Thoracic aorta (tissue), 2 donors: ENCODE data around the gene TMEM236. TPM values are rescaled to one million over a fixed set of nuclear protein-coding genes. Genes with fewer than 3 reads are reported as not detected.

Source experiments
- ATAC-seq: fragments of 150-250 bp; one replicate; pipeline ENCODE4 v1.8.0; 2017; ENCODE audit warnings: low read depth; ENCODE audit not compliant: insufficient number of reproducible peaks, low FRiP score
- DNase-seq: peaks from one replicate; pipeline ENCODE4 v3.0.0-alpha.2; 2020; ENCODE audit warnings: low spot score
- H3K27ac ChIP-seq, 2 donors: fragments of 200-600 bp; sonication (generic); 1 replicate in 1 of 2; 2 replicates in 1 of 2; pipeline ENCODE4 v1.5.1; 2016; ENCODE audit warnings: mild to moderate bottlenecking in 2 of 2, moderate library complexity in 2 of 2
- H3K27me3 ChIP-seq: fragments of 200-600 bp; sonication (generic); replicated peaks from 2 replicates; pipeline ENCODE4 v1.6.0; 2016; ENCODE audit warnings: mild to moderate bottlenecking; ENCODE audit not compliant: insufficient read depth
- H3K36me3 ChIP-seq: fragments of 200-600 bp; sonication (generic); one replicate; pipeline ENCODE4 v1.5.1; 2016
- H3K4me1 ChIP-seq, 2 donors: fragments of 200-600 bp; sonication (generic); 1 replicate in 1 of 2; 2 replicates in 1 of 2; pipeline versions ENCODE4 v1.5.1 to v1.6.0; 2016; ENCODE audit warnings: low read depth in 2 of 2, mild to moderate bottlenecking in 1 of 2; ENCODE audit not compliant: control insufficient read depth in 1 of 2
- H3K4me3 ChIP-seq: fragments of 200-600 bp; sonication (generic); 2 replicates; pipeline ENCODE4 v1.5.1; 2016; ENCODE audit warnings: mild to moderate bottlenecking
- H3K9me3 ChIP-seq: fragments of 200-600 bp; sonication (generic); 2 replicates; pipeline ENCODE4 v1.5.1; 2016
- total RNA-seq, 2 donors: library from RNA; depleted of rRNA; stranded (reverse); fragments of >200 nt; gene quantifications; one replicate each; pipeline versions ENCODE4 v1.1.0 to v1.2.3, GENCODE V29; 2016
- TF ChIP-seq, protein P1 (sequence below): fragments of 200-600 bp; sonication (generic); IDR thresholded peaks from one replicate; pipeline ENCODE4 v1.5.1; 2019; ENCODE audit warnings: antibody characterized with exemption

Gene TMEM236
- total RNA-seq, 2 donors from 2014 or later = 1.1 to 2.0 TPM

DNA sequence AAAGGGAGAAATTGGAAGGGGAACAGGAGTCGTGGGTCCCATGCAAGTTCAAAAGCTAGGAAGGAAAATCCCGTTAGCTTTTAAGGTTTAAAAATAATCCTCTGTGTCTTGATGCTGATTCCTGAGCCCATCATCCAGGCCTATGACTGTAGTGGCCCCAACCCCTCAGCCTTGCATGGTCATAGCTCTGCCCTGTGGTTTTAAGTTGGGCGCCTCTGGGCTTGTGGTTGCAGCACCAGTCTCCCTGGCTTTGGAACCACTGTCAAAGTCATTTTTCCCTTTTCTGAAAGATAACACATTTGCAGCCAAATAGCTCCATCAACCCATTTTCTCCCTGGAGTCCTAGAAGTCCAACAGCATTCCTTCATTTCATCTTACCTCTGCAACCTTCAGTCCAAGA lies 13.6 kb downstream of the TMEM236 start:
- Histone ChIP-seq H3K4me1 (no peaks in the 10 kb centered on the region), H3K9me3 (no peaks in the 10 kb centered on the region), H3K27me3 (no peaks in the 10 kb centered on the region), H3K36me3 (no peaks in the 10 kb centered on the region), H3K27ac (no peak overlapping the region), H3K4me3 (no peak overlapping the region)
- ATAC-seq (no peak), DNase-seq (no peak)
- TF ChIP-seq, protein P1, sequence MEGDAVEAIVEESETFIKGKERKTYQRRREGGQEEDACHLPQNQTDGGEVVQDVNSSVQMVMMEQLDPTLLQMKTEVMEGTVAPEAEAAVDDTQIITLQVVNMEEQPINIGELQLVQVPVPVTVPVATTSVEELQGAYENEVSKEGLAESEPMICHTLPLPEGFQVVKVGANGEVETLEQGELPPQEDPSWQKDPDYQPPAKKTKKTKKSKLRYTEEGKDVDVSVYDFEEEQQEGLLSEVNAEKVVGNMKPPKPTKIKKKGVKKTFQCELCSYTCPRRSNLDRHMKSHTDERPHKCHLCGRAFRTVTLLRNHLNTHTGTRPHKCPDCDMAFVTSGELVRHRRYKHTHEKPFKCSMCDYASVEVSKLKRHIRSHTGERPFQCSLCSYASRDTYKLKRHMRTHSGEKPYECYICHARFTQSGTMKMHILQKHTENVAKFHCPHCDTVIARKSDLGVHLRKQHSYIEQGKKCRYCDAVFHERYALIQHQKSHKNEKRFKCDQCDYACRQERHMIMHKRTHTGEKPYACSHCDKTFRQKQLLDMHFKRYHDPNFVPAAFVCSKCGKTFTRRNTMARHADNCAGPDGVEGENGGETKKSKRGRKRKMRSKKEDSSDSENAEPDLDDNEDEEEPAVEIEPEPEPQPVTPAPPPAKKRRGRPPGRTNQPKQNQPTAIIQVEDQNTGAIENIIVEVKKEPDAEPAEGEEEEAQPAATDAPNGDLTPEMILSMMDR = no peak

DNA sequence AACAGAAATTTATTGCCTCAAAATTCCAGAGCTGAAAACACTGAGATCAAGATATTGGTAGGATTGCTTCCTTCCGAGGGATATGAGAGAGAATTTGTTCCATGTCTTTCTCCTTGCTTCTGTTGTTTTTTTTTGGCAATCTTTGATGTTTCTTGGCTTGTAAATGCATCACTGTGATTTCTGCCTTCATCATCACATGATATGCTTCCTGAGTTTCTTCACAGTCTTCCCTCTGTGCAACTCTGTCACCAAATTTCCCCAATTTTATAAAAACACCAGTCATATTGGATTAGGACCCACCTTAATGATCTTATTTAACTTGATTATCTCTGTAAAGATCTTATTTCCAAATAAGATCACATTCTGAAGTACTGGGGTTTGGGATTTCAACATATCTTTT lies 14.7 kb downstream of the TMEM236 start:
- no peaks in the 10 kb centered on the region for H3K36me3 ChIP-seq
- no peaks in the 10 kb centered on the region for H3K9me3 ChIP-seq
- TF ChIP-seq, protein P1 = no peak
- no peak for ATAC-seq
- no peak overlapping the region for H3K27ac ChIP-seq
- no peaks in the 10 kb centered on the region for H3K27me3 ChIP-seq
- no peak for DNase-seq
- no peak overlapping the region for H3K4me3 ChIP-seq
- no peaks in the 10 kb centered on the region for H3K4me1 ChIP-seq

- H3K36me3 ChIP-seq = no peaks in the 10 kb centered on the region
- ATAC-seq (no peak), DNase-seq (no peak)
- no peak overlapping the region for H3K27ac ChIP-seq
- no peaks in the 10 kb centered on the region for H3K4me1 ChIP-seq
- TF ChIP-seq, protein P1 = no peak
- no peak overlapping the region for H3K4me3 ChIP-seq
- H3K27me3 ChIP-seq = no peaks in the 10 kb centered on the region
- no peaks in the 10 kb centered on the region for H3K9me3 ChIP-seq
Measured at GRCh38 chr10:17768496-17768895, 16.5 kb downstream of the TMEM236 start.

DNA sequence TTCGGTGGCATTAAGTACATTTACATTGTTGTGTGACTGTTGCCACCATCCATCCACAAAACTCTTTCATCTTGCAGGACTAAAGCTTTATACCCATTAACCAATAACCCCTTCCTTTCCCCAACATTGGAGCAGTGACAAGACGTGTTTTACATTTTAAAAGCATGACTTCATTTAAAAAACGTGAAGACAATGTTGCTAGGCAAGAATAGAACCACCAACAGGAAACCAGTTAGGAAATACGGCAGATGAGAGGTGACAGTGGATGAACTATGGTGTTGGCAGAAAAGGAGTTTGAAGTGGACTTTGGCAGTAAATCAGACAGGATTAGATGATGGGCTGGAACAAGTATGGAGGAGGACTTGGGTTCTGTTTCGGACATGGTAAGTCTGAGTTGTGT lies 17.0 kb downstream of the TMEM236 start:
- Histone ChIP-seq H3K27me3 (no peaks in the 10 kb centered on the region), H3K4me1 (no peaks in the 10 kb centered on the region), H3K4me3 (no peak overlapping the region), H3K27ac (no peak overlapping the region), H3K9me3 (no peaks in the 10 kb centered on the region), H3K36me3 (no peaks in the 10 kb centered on the region)
- no peak for DNase-seq
- TF ChIP-seq, protein P1 = no peak
- ATAC-seq = no peak

GRCh38 chr10:17771017-17771416 lies 19.0 kb downstream of the TMEM236 start:
- Histone ChIP-seq H3K36me3 (no peaks in the 10 kb centered on the region), H3K4me3 (no peak overlapping the region), H3K4me1 (no peaks in the 10 kb centered on the region), H3K27me3 (no peaks in the 10 kb centered on the region), H3K27ac (no peak overlapping the region), H3K9me3 (no peaks in the 10 kb centered on the region)
- no peak for ATAC-seq
- DNase-seq = no peak
- TF ChIP-seq, protein P1 = no peak
